G401 (cell line): Measurements from ENCODE around the gene PTPRG. TPM values are rescaled to one million over a fixed set of nuclear protein-coding genes. Genes with fewer than 3 reads are reported as not detected.
A peak's percentile ranks its signal among the peaks of the same experiment; 100 is the strongest.

ENCODE experiments used
- DNase-seq: peaks from one replicate; pipeline ENCODE4 v3.0.0-alpha.2; 2015; ENCODE audit warnings: low spot score
- in situ Hi-C: cut with HindIII; loops from 2 replicates; pipeline ENCODE4 v1.10.0; 2016; ENCODE audit warnings: low sequenced_read_pairs, mixed read lengths
- total RNA-seq: library from RNA; depleted of rRNA; stranded (reverse); fragments of >200 nt; shearing (Covaris generic); gene quantifications from 2 replicates; pipeline ENCODE4 v1.2.3, GENCODE V29; 2014

The PTPRG gene
- total RNA-seq, 1 experiment from 2014 or later = 1.4 TPM

GRCh38 chr3:61910732-61911131, 349.4 kb downstream of the PTPRG start:
- in situ Hi-C loops = no loop called here
- no peak for DNase-seq

- in situ Hi-C loops = no loop called here
These were observed 350.8 kb downstream of the PTPRG start for GRCh38 chr3:61912158-61912557.

GRCh38 chr3:61913701-61914100, 352.3 kb downstream of the PTPRG start:
- in situ Hi-C loops = no loop called here
- DNase-seq = no peak

More at GRCh38 chr3:61912158-61912557, 350.8 kb downstream of the PTPRG start:
- no peak for DNase-seq

DNA sequence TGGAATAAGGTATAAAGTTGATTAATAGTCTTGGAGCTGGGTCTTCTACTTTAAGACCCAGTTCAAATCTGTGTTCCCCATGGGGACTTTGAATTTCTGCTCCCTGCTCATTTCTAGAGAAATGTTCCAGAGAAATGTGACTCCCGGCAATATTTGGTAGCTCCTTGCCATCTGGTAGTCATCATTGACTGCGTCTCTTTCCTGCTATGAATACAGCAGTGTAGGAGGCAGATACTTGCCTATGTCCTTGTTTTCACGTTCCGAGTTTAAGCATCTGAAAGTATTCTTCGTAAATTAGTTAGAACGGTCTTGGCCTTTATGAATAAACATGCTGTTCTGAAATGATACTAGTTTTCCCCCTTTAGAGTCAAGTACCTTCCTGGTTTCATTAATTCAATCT, 352.9 kb downstream of the PTPRG start:
- DNase-seq = no peak
- in situ Hi-C loops = no loop called here

- in situ Hi-C loops = no loop called here
- no peak for DNase-seq
These were observed 353.9 kb downstream of the PTPRG start for GRCh38 chr3:61915296-61915695.

DNA sequence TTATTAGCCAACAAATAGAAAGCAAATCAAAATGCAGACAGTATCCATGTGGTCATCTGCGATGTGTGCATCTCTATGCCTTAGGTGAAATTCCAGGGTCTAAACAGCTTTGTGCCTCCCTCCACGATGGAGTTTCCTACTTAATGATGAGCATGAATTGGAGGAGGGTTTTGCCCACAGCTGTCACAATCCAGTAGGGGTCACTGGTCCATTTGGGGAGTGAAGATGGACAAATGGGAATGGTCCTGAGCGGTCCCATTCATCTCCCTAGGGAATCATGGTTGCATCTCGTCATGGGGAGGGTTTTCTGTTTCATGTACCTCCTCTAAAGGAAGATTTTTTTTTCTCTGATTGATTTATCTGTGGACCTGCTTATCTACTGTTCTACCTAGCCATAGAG, 358.0 kb downstream of the PTPRG start:
- no peak for DNase-seq
- in situ Hi-C loops = no loop called here

DNA sequence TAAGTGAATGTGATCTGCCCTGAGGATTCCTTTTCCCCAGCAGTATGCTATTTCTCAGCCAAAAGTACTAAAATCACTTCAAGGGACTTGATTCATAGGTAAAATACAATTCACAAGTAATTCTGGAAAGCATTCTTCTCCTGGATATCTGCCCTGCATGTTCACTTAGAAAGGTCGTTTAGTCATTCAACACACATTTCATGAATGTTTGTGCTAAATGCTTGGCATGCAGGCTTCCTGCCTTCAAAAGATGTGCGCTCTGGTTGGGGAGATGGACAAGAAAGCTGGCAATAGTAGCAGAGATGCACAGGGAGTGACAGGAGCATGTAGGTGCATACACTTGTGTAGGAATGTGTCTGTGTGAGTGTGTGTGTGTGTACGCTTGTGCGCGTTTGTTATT, 360.7 kb downstream of the PTPRG start:
- no peak for DNase-seq
- in situ Hi-C loops = no loop called here

GRCh38 chr3:61924090-61924735, 362.8 kb downstream of the PTPRG start:
- in situ Hi-C loops = no loop called here
- no peak for DNase-seq

DNA sequence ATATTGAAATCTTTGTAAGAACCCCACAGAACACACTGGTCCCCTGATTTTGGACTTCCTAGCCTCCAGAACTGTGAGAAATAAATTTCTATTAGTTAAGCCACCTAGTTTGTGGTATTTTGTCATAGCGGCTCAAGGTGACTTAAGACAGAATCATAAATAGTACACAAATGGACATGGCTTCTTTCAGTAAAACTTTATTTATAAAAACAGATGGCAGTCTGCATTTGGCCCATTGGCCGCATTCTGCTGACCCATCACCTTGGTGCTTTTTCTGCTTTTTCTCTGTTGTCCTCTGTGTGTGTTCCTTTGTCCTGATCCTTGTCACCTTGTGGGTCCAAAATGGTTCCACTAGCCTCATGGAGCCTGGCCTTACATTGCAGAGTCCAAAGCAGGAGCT, 363.6 kb downstream of the PTPRG start:
- no peak for DNase-seq
- in situ Hi-C loops = no loop called here

DNA sequence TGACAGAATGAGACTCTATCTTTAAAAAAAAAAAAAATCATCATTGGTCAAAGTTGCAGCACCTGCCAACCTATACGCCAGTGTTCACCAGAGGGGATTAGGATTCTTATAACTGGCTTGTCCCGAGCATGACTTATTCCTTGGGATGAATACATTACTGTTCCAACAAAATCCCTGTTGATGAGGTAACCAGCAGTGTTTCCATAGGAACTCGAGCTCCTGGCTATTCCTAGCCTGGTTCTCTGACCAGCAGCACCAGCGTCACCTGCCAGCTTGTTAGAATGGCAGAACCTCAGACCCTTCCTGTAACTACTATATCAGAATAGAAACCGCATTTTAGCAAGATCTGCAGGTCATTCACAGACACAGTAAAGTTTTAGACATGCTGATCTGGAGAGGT, 364.4 kb downstream of the PTPRG start:
- in situ Hi-C loops = no loop called here
- no peak for DNase-seq

GRCh38 chr3:61926923-61927322, 365.6 kb downstream of the PTPRG start:
- DNase-seq = no peak
- in situ Hi-C loops = no loop called here

- in situ Hi-C loops = no loop called here
- peak; percentile 99 for DNase-seq
These were observed 366.0 kb downstream of the PTPRG start for GRCh38 chr3:61927332-61927731.

GRCh38 chr3:61928039-61928438, 366.7 kb downstream of the PTPRG start:
- in situ Hi-C loops = no loop called here
- DNase-seq = peak; percentile 52

DNA sequence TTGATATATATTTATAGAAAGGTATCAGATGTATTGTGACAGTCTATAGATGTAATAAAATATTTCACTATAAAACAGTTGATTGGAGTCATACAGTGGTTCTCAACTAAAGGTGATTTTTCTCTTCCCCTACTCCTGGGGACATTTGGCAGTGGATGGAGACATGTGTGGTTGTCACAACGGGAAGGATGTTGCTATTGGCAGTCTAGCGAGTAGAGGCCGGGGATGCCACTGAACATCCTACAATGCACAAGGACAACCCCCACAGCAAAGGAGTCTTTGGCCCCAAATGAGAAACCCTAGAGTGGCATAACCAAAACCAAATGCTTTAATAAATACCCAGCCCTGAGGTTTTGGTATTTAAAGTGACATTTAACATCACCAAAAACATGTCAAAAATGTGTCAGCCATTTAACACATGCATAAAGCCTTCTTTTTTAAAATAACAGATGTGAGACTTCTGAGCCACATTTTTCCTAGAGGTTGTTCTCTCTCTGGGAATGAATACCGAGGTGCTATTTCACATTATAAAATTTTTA, 367.5 kb downstream of the PTPRG start:
- in situ Hi-C loops = no loop called here
- peak; percentile 78 for DNase-seq

- in situ Hi-C loops = no loop called here
These were observed 368.2 kb downstream of the PTPRG start for GRCh38 chr3:61929617-61930016.

DNA sequence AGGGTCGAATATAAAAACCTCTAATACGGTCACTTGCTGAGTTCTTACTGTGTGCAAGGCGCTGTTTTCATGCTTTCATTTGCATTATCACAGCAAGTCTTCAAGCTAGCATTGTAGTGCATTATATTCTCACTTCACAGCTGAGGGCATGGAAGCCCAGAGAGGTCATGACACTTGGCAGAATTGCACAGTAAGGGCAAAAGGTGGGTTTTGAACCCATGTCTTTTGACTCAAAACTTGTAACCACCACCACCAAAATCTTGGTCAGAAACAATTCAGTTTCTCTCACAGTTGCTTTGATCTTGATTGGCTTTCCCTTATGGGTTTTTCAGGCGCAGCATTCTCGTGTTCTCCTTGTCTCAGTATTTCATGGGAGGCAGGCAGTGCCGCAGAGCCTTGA, 371.1 kb downstream of the PTPRG start:
- in situ Hi-C loops = no loop called here

More at GRCh38 chr3:61929617-61930016, 368.2 kb downstream of the PTPRG start:
- DNase-seq = no peak

GRCh38 chr3:61933798-61934504, 372.6 kb downstream of the PTPRG start:
- no peak for DNase-seq
- in situ Hi-C loops = no loop called here

More for the DNA sequence above, 371.1 kb downstream of the PTPRG start:
- DNase-seq = no peak

GRCh38 chr3:61934505-61934871, 373.1 kb downstream of the PTPRG start:
- no peak for DNase-seq
- in situ Hi-C loops = no loop called here

GRCh38 chr3:61935814-61936213, 374.4 kb downstream of the PTPRG start:
- in situ Hi-C loops = no loop called here
- DNase-seq = no peak

DNA sequence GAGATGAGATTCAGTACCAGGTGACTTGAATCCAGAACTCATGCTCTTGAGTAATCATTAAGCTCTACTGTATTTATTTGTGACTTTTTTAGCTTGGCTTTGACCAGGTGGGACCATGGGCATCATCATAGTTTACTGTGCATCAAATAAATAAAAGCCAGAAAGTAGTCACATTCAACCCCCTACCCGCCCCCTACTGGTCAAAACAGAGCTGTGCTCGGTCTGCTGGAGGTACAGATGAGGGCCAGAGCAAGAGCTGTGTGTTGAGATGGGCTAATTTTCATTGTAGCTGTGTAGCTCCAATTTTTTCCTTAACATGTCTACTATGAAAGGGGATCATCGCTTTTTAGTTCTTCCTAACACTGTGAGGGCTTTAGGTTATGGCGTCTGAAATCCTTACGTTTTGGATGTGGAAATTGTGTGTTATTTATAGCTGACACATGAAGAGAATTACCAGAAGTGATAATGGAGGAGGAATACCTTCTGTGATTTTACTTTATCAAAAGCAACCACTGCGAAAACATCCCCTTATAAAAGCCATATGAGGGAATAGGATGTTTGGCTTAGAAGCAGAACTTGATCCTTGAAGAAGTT, 375.1 kb downstream of the PTPRG start:
- in situ Hi-C loops = no loop called here
- no peak for DNase-seq
